Measurements from ENCODE around the gene DCN. TPM values are rescaled to one million over a fixed set of nuclear protein-coding genes. Genes with fewer than 3 reads are reported as not detected.

Gene DCN
- total RNA-seq, 1 donor from 2014 or later, result 843 TPM

GRCh38 chr12:91109581-91110310 lies 72.9 kb downstream of the DCN start:
- Histone ChIP-seq H3K27me3 (ENCODE audit: low read depth) (no peaks in the 10 kb centered on the region), H3K27ac (peak overlapping the region; percentile 59), H3K36me3 (no peaks in the 10 kb centered on the region), H3K4me1 (no peaks in the 10 kb centered on the region), H3K4me3 (peak overlapping the region; percentile 38), H3K9me3 (no peaks in the 10 kb centered on the region)
- no peak for ATAC-seq
- no peak for DNase-seq
- no peak for TF ChIP-seq CTCF (IDR thresholded peaks at IDR 0.05)
- intact Hi-C loops (cut with DNase I), result no loop called here

DNA sequence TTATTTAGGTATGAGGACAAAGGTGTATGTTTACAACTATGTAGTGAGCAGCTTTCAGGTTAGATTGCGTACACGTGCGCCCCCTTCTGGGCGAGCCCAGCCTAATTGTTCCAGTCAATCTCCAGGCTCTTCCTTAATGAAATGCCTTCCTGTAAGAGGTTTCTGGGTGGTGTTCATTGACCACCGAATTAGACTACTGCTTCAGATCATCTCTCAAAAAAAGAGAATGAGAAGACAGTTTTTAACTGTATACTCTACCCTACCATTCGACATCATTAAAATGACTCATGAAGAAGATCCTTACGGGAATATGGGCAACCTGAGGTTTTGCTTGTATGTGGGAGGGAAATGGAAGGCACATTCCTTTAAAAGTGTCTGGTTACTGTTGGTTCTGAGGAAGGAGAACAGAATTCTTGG lies 73.5 kb downstream of the DCN start:
- H3K4me3 ChIP-seq, result peak overlapping the region; percentile 38
- no peaks in the 10 kb centered on the region for H3K27me3 ChIP-seq (ENCODE audit: low read depth)
- H3K27ac ChIP-seq, result peak overlapping the region; percentile 59
- H3K9me3 ChIP-seq, result no peaks in the 10 kb centered on the region
- TF ChIP-seq CTCF (IDR thresholded peaks at IDR 0.05), result peak; percentile 67
- no peaks in the 10 kb centered on the region for H3K36me3 ChIP-seq
- DNase-seq, result peak; percentile 71
- intact Hi-C loops (cut with DNase I), result no loop called here
- ATAC-seq, result peak; percentile 69 to 80
- no peaks in the 10 kb centered on the region for H3K4me1 ChIP-seq

DNA sequence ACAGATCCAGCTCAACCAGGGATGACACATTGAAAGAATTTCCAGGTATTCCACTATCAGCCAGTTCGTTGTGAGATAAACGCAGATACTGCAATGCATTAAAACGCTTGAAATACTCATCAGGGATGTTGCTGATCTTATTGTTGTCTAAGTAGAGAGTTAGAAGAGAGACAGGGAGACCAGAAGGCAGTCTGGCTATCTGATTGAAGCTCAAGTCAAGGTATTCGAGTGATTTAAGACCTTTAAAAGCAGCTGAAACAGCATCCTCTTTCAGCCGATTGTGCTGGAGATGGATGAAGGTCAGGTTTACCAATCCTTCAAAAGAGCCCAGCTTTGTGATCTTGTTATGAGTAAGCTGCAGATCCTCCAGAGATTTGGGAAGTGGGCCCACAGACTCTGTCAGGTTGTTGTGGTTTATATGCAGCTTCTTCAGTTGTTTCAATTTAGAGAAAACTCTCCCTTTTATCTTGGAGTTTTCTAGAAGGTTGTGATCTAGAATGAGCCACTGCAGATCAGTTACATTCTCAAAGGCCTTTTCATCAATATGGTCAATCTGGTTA lies 74.3 kb downstream of the DCN start:
- Histone ChIP-seq H3K4me3 (peak overlapping the region; percentile 38), H3K27ac (peak overlapping the region; percentile 16), H3K36me3 (no peaks in the 10 kb centered on the region), H3K9me3 (no peaks in the 10 kb centered on the region), H3K27me3 (ENCODE audit: low read depth) (no peaks in the 10 kb centered on the region), H3K4me1 (no peaks in the 10 kb centered on the region)
- DNase-seq (no peak), ATAC-seq (no peak)
- TF ChIP-seq CTCF (IDR thresholded peaks at IDR 0.05), result no peak
- intact Hi-C loops (cut with DNase I), result no loop called here

DNA sequence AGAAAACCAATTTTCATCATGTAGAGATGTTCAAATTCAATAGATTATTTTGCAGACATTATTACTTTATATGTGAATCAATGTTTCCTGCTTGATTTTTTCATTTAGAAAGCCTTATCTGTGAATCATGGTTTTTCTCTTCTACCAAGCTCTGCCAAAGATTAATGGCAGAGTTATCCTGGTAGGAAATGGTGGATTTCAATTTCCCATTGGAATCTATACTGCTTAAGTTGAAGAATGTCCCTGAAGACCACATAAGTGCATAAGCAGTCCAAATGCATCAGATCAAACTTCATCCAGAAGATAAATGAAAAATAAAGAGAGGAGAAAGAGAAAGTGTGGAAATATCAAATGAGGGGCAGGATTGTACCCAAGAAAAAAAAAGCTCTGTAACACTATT lies 76.3 kb downstream of the DCN start:
- no peaks in the 10 kb centered on the region for H3K4me1 ChIP-seq
- intact Hi-C loops (cut with DNase I), result no loop called here
- DNase-seq (no peak), ATAC-seq (no peak)
- TF ChIP-seq CTCF (IDR thresholded peaks at IDR 0.05), result no peak
- no peaks in the 10 kb centered on the region for H3K27me3 ChIP-seq (ENCODE audit: low read depth)
- H3K27ac ChIP-seq, result no peak overlapping the region
- no peaks in the 10 kb centered on the region for H3K9me3 ChIP-seq
- H3K4me3 ChIP-seq, result peak overlapping the region; percentile 17
- H3K36me3 ChIP-seq, result peaks cover 4% of the 10 kb centered on the region

DNA sequence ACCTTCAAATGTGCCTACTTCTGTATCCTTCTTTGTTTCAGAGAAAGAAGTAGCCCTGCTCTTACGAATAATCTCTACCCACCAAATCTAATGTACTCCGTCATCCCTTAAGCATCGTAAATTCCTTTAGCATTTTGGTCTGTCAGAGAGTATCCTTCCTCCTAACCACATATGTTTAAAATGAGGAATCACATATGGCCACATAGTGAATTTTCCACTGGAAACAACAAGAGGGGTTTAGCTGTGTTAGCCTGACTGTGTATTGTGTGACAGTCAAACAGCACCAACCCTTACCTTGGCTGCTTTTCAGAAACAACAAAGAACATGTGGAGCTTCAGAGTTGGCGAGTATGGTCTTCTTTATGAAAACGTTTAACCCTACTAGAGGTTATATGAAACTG lies 76.8 kb downstream of the DCN start:
- DNase-seq (no peak), ATAC-seq (no peak)
- H3K27me3 ChIP-seq (ENCODE audit: low read depth), result no peaks in the 10 kb centered on the region
- H3K27ac ChIP-seq, result no peak overlapping the region
- no peak for TF ChIP-seq CTCF (IDR thresholded peaks at IDR 0.05)
- H3K4me3 ChIP-seq, result peak overlapping the region; percentile 17
- no peaks in the 10 kb centered on the region for H3K9me3 ChIP-seq
- H3K36me3 ChIP-seq, result peaks cover 4% of the 10 kb centered on the region
- intact Hi-C loops (cut with DNase I), result no loop called here
- H3K4me1 ChIP-seq, result no peaks in the 10 kb centered on the region
